BJ (cell line): ENCODE measurements around the gene FRYL. TPM values are rescaled to one million over a fixed set of nuclear protein-coding genes. Genes with fewer than 3 reads are reported as not detected.

Experiments used
- CTCF ChIA-PET: fragments of 350-600 bp; formaldehyde crosslinking; extraction: SDS; loops from one replicate; lab custom pipeline; 2021; ENCODE audit warnings: antibody characterized with exemption, inconsistent platforms; lab: Yijun Ruan, JAX
- POLR2A ChIA-PET: fragments of 300-600 bp; sonication (Branson Sonifier 250); formaldehyde crosslinking; extraction: SDS; loops from one replicate; lab custom pipeline; 2021; ENCODE audit warnings: antibody characterized with exemption; lab: Charles Lee
- DNase-seq: peaks from one replicate; pipeline ENCODE4 v3.0.0-alpha.2; 2011; ENCODE audit warnings: low read depth
- H3K27me3 ChIP-seq: 2 replicates; pipeline ENCODE4 v1.6.0; 2011; ENCODE audit warnings: low read length; ENCODE audit not compliant: control insufficient read depth, insufficient read depth
- H3K36me3 ChIP-seq: 2 replicates; pipeline ENCODE4 v1.5.1; 2011; ENCODE audit warnings: low read length; ENCODE audit not compliant: control insufficient read depth, insufficient read depth
- H3K4me3 ChIP-seq: 2 replicates; pipeline ENCODE4 v1.5.1; 2011; ENCODE audit warnings: low read depth, mild to moderate bottlenecking, control low read depth, low read length
- CTCF ChIP-seq: IDR thresholded peaks from 2 replicates; pipeline ENCODE4 v1.5.1; 2011; ENCODE audit warnings: low read depth, mild to moderate bottlenecking, control low read depth, inconsistent platforms, low read length, moderate library complexity; ENCODE audit not compliant: insufficient read depth
- polyA plus RNA-seq: library from polyadenylated mRNA; depleted of rRNA; stranded (reverse); fragments of >200 nt; gene quantifications from 2 replicates; pipeline ENCODE4 v1.2.3, GENCODE V29; 2011

Gene FRYL
- polyA plus RNA-seq, 1 experiment, result 12.6 TPM

GRCh38 chr4:48778431-48779094 lies 1.5 kb downstream of the FRYL start:
- DNase-seq, result no peak
- POLR2A ChIA-PET, result no interaction called here
- CTCF ChIA-PET, result no interaction called here
- peak overlapping the region; percentile 91 for H3K4me3 ChIP-seq
- TF ChIP-seq CTCF, result no peak
- no peaks in the 10 kb centered on the region for H3K27me3 ChIP-seq
- H3K36me3 ChIP-seq, result no peaks in the 10 kb centered on the region

- POLR2A ChIA-PET, result no interaction called here
- no peaks in the 10 kb centered on the region for H3K36me3 ChIP-seq
- DNase-seq, result no peak
- CTCF ChIA-PET, result no interaction called here
- peak overlapping the region; percentile 91; the same call in 1 of the 2 replicates for H3K4me3 ChIP-seq
- no peaks in the 10 kb centered on the region for H3K27me3 ChIP-seq
- no peak for TF ChIP-seq CTCF
Observed at GRCh38 chr4:48777739-48778138, 2.3 kb downstream of the FRYL start.

GRCh38 chr4:48774760-48775710 lies 5.0 kb downstream of the FRYL start:
- no peaks in the 10 kb centered on the region for H3K27me3 ChIP-seq
- no peaks in the 10 kb centered on the region for H3K36me3 ChIP-seq
- ChIA-PET CTCF (interaction anchor here (1.6 kb wide), 1 partner anchor 12 kb away, joined by 5 read pairs; no protein-coding TSS in a partner anchor), POLR2A (no interaction called here)
- H3K4me3 ChIP-seq, result no peak overlapping the region
- no peak for DNase-seq
- TF ChIP-seq CTCF, result no peak

- POLR2A ChIA-PET, result no interaction called here
Observed at GRCh38 chr4:48772556-48772955, 7.5 kb downstream of the FRYL start.

More at GRCh38 chr4:48772556-48772955, 7.5 kb downstream of the FRYL start:
- H3K36me3 ChIP-seq, result no peaks in the 10 kb centered on the region
- no peak for TF ChIP-seq CTCF
- H3K27me3 ChIP-seq, result no peaks in the 10 kb centered on the region
- DNase-seq, result no peak
- H3K4me3 ChIP-seq, result no peak overlapping the region
- CTCF ChIA-PET, result no interaction called here
